ENCODE data around the gene PHF19.

DNA sequence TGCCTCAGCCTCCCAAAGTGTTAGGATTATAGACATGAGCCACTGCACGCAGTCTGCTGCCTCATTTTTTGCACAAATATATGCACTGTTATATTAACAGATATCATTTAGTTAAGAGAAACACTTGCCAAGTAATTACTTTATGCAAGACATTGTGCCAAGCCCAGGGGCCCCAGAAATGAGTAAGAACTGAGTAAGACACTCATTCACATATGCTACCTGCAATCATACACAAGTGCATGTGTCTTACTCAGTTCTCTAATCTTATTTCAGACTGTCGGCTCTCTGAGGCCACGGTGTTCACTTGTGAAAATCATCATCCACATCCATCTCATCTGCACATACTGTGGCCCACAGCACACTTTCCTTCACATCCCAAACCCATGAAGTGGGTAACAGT lies 33.7 kb upstream of the PHF19 start:
- TF ChIP-seq, protein P1, sequence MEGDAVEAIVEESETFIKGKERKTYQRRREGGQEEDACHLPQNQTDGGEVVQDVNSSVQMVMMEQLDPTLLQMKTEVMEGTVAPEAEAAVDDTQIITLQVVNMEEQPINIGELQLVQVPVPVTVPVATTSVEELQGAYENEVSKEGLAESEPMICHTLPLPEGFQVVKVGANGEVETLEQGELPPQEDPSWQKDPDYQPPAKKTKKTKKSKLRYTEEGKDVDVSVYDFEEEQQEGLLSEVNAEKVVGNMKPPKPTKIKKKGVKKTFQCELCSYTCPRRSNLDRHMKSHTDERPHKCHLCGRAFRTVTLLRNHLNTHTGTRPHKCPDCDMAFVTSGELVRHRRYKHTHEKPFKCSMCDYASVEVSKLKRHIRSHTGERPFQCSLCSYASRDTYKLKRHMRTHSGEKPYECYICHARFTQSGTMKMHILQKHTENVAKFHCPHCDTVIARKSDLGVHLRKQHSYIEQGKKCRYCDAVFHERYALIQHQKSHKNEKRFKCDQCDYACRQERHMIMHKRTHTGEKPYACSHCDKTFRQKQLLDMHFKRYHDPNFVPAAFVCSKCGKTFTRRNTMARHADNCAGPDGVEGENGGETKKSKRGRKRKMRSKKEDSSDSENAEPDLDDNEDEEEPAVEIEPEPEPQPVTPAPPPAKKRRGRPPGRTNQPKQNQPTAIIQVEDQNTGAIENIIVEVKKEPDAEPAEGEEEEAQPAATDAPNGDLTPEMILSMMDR (IDR thresholded peaks at IDR 0.05 in 4 of 5, conservative IDR thresholded peaks at IDR 0.05 in 1 of 5): no peak
- no peak for TF ChIP-seq POLR2A (IDR thresholded peaks at IDR 0.05)
